Measurements from ENCODE around the gene ZNF324. TPM values are rescaled to one million over a fixed set of nuclear protein-coding genes. Genes with fewer than 3 reads are reported as not detected.

The ZNF324 gene
- total and polyA plus RNA-seq, 2 of the 4 experiments (the other 2 are of a cell fraction), result 6.0 to 6.6 TPM

DNA sequence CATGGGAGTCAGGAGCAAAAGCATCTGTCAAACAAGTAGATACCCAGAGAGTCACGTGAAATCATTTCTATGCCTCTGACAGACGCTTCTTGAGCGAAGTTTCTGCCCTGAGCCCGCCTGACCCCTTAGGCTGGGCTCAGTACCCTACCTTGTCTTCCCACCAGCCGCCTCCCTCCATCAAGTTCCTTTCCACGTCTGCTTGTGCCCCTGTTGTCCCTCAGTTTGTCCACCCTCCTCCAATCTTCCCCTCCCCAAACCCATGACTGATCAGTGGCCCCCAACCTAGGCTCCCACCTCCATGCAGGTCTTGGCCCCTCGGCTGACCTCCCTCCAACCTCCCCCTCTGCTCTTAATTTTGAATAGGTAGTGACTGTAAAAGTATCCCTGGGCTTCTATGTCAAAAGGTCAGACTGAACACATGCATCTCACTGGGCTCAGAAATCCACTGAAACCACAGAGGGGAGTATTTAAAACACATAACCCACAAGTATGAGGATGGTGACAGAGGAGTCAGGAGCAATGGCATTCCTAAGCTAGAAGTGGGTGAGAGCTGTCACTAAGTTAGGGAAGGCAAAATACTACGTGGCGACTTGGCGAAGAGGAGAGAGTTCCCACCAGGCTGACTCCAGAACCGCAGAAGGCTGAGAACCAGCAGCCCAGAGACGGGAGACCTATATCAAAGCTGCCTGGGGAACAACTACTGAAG lies 7.6 kb downstream of the ZNF324 start:
- Histone ChIP-seq H4K5ac (ENCODE audit: low read depth, low read length) (no peak overlapping the region; the same call in 1 of the 2 replicates), H3K9me1 (ENCODE audit: insufficient read depth, low read length) (peaks cover 31% of the 10 kb centered on the region), H3K27ac (ENCODE audit: insufficient read depth, low read length) (peak overlapping the region; percentile 21; the same call in 1 of the 2 replicates), H2AK9ac (replicated peaks; ENCODE audit: low read depth, low read length, poor library complexity) (peak overlapping the region; percentile 92), H4K20me1 (ENCODE audit: insufficient read depth, low read length) (peaks cover 17% of the 10 kb centered on the region), H3K27me3 (ENCODE audit: control insufficient read depth, insufficient read depth, low read length) (no peaks in the 10 kb centered on the region), H3K56ac (ENCODE audit: extremely low read depth, insufficient read depth, low read length) (peak overlapping the region; percentile 49; the same call in 1 of the 2 replicates), H2BK15ac (ENCODE audit: low read depth, low read length) (no peak overlapping the region; the same call in 2 of the 3 replicates), H2AFZ (replicated peaks; ENCODE audit: low read length, poor library complexity) (no peak overlapping the region), H2AK5ac (ENCODE audit: low read depth, low read length) (peak overlapping the region; percentile 36; the same call in 1 of the 2 replicates), H3K14ac (replicated peaks; ENCODE audit: low read depth, low read length) (no peak overlapping the region), H3K4me2 (ENCODE audit: low read depth, low read length) (peak overlapping the region; percentile 83), H4K8ac (ENCODE audit: low read depth in 2 of 2, low read length in 2 of 2) (peak overlapping the region in 1 of 2 experiments; percentile 82; a peak in 1 of 4 replicates), H2BK5ac (ENCODE audit: low read depth, low read length, poor library complexity, severe bottlenecking) (peak overlapping the region; percentile 25), H3K36me3 (ENCODE audit: control insufficient read depth, insufficient read depth, low read length) (peaks cover 29% of the 10 kb centered on the region), H3K4me1 (ENCODE audit: control insufficient read depth, insufficient read depth, low read length) (peaks cover 19% of the 10 kb centered on the region), H3K18ac (ENCODE audit: low read depth, low read length) (no peak overlapping the region), H3K4ac (ENCODE audit: low read depth, low read length) (peak overlapping the region; percentile 74; the same call in 1 of the 2 replicates), H3K23ac (ENCODE audit: low read depth, low read length) (no peak overlapping the region), H3K4me3 (ENCODE audit: insufficient read depth, low read depth, low read length) (no peak overlapping the region), H2BK20ac (ENCODE audit: low read depth, low read length) (0 out of 2 replicates have a peak overlapping the region, but pooled peaks have one; percentile 6), H4K91ac (ENCODE audit: insufficient read depth, low read depth, low read length) (peak overlapping the region; percentile 43; the same call in 1 of the 2 replicates), H3K9me3 (ENCODE audit: control insufficient read depth, insufficient read depth, low read length) (no peaks in the 10 kb centered on the region), H3K79me1 (ENCODE audit: low read depth in 1 of 2, low read length in 2 of 2) (peaks cover 8 to 49% of the 10 kb centered on the region in 2 experiments), H3K9ac (ENCODE audit: low read depth, low read length) (no peak overlapping the region), H2BK120ac (ENCODE audit: low read depth, low read length) (peak overlapping the region; percentile 38; the same call in 1 of the 2 replicates)
- BruUV-seq (replicated peaks), result no TSS peak
- dilution Hi-C loops (cut with HindIII; ENCODE audit: low sequenced_read_pairs, unreplicated experiment), result no loop called here
- intact Hi-C loops (cut with micrococcal nuclease), result no loop called here
- ATAC-seq (ENCODE audit: low read depth) (peak; percentile 2; the same call in 1 of the 2 replicates), DNase-seq (peak; percentile 87)
- in situ Hi-C loops (cut with MboI; ENCODE audit: low sequenced_read_pairs), result no loop called here
- TF ChIP-seq SMC3 (IDR thresholded peaks at IDR 0.05; ENCODE audit: low read depth, low read length), result no peak
- TF ChIP-seq FOS (IDR thresholded peaks at IDR 0.05; ENCODE audit: low read depth, low read length), result 0 out of 2 replicates have a peak, but pooled peaks have one; percentile 10
- peak; percentile 76 for TF ChIP-seq BHLHE40 (IDR thresholded peaks at IDR 0.05; ENCODE audit: low read depth, low read length)
- TF ChIP-seq RCOR1 (IDR thresholded peaks at IDR 0.05; ENCODE audit: insufficient replicate concordance, low read length), result peak; percentile 90
- no peak for TF ChIP-seq CHD1 (IDR thresholded peaks at IDR 0.05; ENCODE audit: low read depth, low read length)
- 56% methylated on average over 7 of the region's 12 CpGs; no CpG with 5 or more reads in 1 of the 2 experiments for WGBS, 2 experiments (ENCODE audit: extremely low coverage in 2 of 2, insufficient read length in 1 of 2)
- ChIA-PET CTCF (no interaction called here), POLR2A (ENCODE audit: unreplicated experiment) (no interaction called here)
